GM12878 (cell line): ENCODE measurements around the gene MDH1. TPM values are rescaled to one million over a fixed set of nuclear protein-coding genes. Genes with fewer than 3 reads are reported as not detected.

Experiments
- ATAC-seq: fragments of 200-7000 bp; cut with Tn5 transposase; 3 replicates; pipeline ENCODE4 v1.9.1; 2020; ENCODE audit warnings: mild to moderate bottlenecking, moderate library complexity
- BruUV-seq: library from RNA; stranded (reverse); fragments of 400-500 nt; replicated peaks from 2 replicates; lab custom pipeline; 2021; lab: Mats Ljungman, UMichigan
- CTCF ChIA-PET: fragments of 300-600 bp; sonication (Branson Sonifier 250); formaldehyde crosslinking; extraction: SDS; loops from one replicate; lab custom pipeline; 2021; ENCODE audit warnings: inconsistent platforms; lab: Yijun Ruan, JAX
- POLR2A ChIA-PET: fragments of 350-600 bp; formaldehyde crosslinking; extraction: SDS; loops from one replicate; lab custom pipeline; 2021; ENCODE audit warnings: inconsistent platforms; lab: Charles Lee
- RAD21 ChIA-PET: fragments of 300-600 bp; sonication (Branson Sonifier 250); formaldehyde crosslinking; loops from one replicate; lab custom pipeline; 2023; ENCODE audit warnings: antibody characterized with exemption; ENCODE audit not compliant: unreplicated experiment; lab: Charles Lee
- SMC1A ChIA-PET: fragments of 300-600 bp; sonication (Branson Sonifier 250); formaldehyde crosslinking; loops from one replicate; lab custom pipeline; 2023; ENCODE audit not compliant: unreplicated experiment, uncharacterized antibody; lab: Charles Lee
- DNase-seq: peaks from one replicate; pipeline ENCODE4 v3.0.0-alpha.2; 2011; ENCODE audit warnings: low read depth, low spot score
- FAIRE-seq: peaks from 3 replicates; lab custom pipeline; 2011; peaks lifted over from hg19 to GRCh38; lab: Jason Lieb, UNC
- H2AFZ ChIP-seq: 2 replicates; pipeline ENCODE4 v1.6.0; 2011; ENCODE audit warnings: low read depth, low read length, control low read depth; ENCODE audit not compliant: control insufficient read depth
- H3K27ac ChIP-seq: 2 replicates; pipeline ENCODE4 v1.5.1; 2011; ENCODE audit warnings: control low read depth; ENCODE audit not compliant: control insufficient read depth, insufficient read depth
- H3K27me3 ChIP-seq, 2 experiments: replicated peaks in 1 of 2; 2 replicates each; pipeline versions ENCODE4 v1.6.0 to v1.6.1; 2011; ENCODE audit warnings: low read length in 1 of 2; ENCODE audit not compliant: control insufficient read depth in 2 of 2, insufficient read depth in 2 of 2
- H3K36me3 ChIP-seq, 2 experiments: 2 replicates each; pipeline ENCODE4 v1.5.1; 2011; ENCODE audit warnings: low read length in 1 of 2; ENCODE audit not compliant: control insufficient read depth in 2 of 2, insufficient read depth in 2 of 2
- H3K4me1 ChIP-seq: 2 replicates; pipeline ENCODE4 v1.6.1; 2011; ENCODE audit warnings: mild to moderate bottlenecking, low read length, moderate library complexity, mixed read lengths; ENCODE audit not compliant: control insufficient read depth, insufficient read depth
- H3K4me2 ChIP-seq: 2 replicates; pipeline ENCODE4 v1.6.0; 2011; ENCODE audit warnings: control low read depth; ENCODE audit not compliant: control insufficient read depth, insufficient read depth
- H3K4me3 ChIP-seq: fragments of 200-600 bp; sonication (generic); 2 replicates; pipeline ENCODE4 v1.5.1; 2016
- H3K79me2 ChIP-seq: 2 replicates; pipeline ENCODE4 v1.6.0; 2011; ENCODE audit warnings: low read length; ENCODE audit not compliant: control insufficient read depth, insufficient read depth
- H3K9ac ChIP-seq: 2 replicates; pipeline ENCODE4 v1.8.0; 2011; ENCODE audit warnings: low read length, control low read depth, mixed read lengths; ENCODE audit not compliant: control insufficient read depth, insufficient read depth
- H3K9me3 ChIP-seq: replicated peaks from 3 replicates; pipeline ENCODE4 v1.5.1; 2011; ENCODE audit warnings: mild to moderate bottlenecking, low read length; ENCODE audit not compliant: control insufficient read depth, insufficient read depth
- H4K20me1 ChIP-seq: 2 replicates; pipeline ENCODE4 v1.6.0; 2011; ENCODE audit not compliant: control insufficient read depth, insufficient read depth
- ATF3 ChIP-seq: IDR thresholded peaks from 2 replicates; pipeline ENCODE4 v1.6.1; 2011; ENCODE audit warnings: low read depth, mild to moderate bottlenecking, low read length, moderate library complexity, borderline replicate concordance; ENCODE audit errors: extremely low read depth
- E2F8 ChIP-seq: fragments of 450-650 bp; IDR thresholded peaks from 2 replicates; pipeline ENCODE4 v1.6.1; 2018; ENCODE audit warnings: mild to moderate bottlenecking, low read depth, moderate library complexity; ENCODE audit not compliant: partially characterized antibody
- HDAC6 ChIP-seq: fragments of 200-600 bp; sonication (generic); IDR thresholded peaks from one replicate; pipeline ENCODE4 v1.8.0; 2017; ENCODE audit warnings: antibody characterized with exemption; ENCODE audit not compliant: unreplicated experiment
- NR2C2 ChIP-seq: IDR thresholded peaks from 2 replicates; pipeline ENCODE4 v1.6.1; 2011; ENCODE audit warnings: borderline replicate concordance, low read depth; ENCODE audit not compliant: control insufficient read depth, insufficient read length
- POLR2AphosphoS5 ChIP-seq: IDR thresholded peaks from 2 replicates; pipeline ENCODE4 v1.6.1; 2011; ENCODE audit warnings: mild to moderate bottlenecking, low read length, inconsistent platforms
- RFX5 ChIP-seq: IDR thresholded peaks from 2 replicates; pipeline ENCODE4 v1.6.1; 2011; ENCODE audit warnings: low read depth, low read length, improper control_type of control experiment
- RUNX3 ChIP-seq: IDR thresholded peaks from 2 replicates; pipeline ENCODE4 v1.6.1; 2012; ENCODE audit warnings: low read length, inconsistent platforms
- STAT3 ChIP-seq: IDR thresholded peaks from 2 replicates; pipeline ENCODE4 v1.6.1; 2011; ENCODE audit warnings: low read depth, low read length, improper control_type of control experiment
- TBL1XR1 ChIP-seq: IDR thresholded peaks from 2 replicates; pipeline ENCODE4 v1.6.1; 2012; ENCODE audit warnings: low read depth, low read length, improper control_type of control experiment
- TCF7 ChIP-seq: IDR thresholded peaks from 2 replicates; pipeline ENCODE4 v1.6.1; 2014; ENCODE audit warnings: antibody characterized with exemption, borderline replicate concordance
- YY1 ChIP-seq: IDR thresholded peaks from 2 replicates; pipeline ENCODE4 v1.6.1; 2011; ENCODE audit warnings: low read depth, mild to moderate bottlenecking, low read length
- WGBS: methylation state at CpG from one replicate; pipeline ENCODE4 v1.1.6; 2016; ENCODE audit warnings: low lambda C conversion rate; ENCODE audit not compliant: insufficient replicate concordance, insufficient coverage; ENCODE audit errors: missing lambda C conversion rate; 5-methylcytosine and 5-hydroxymethylcytosine counted together
- in situ Hi-C: fragments of 300-500 bp; cut with MboI; formaldehyde crosslinking; loops from 9 replicates; pipeline ENCODE4 v1.14.3; 2018; ENCODE audit warnings: mixed read lengths
- intact Hi-C: fragments of 100-400 bp; cut with micrococcal nuclease; formaldehyde crosslinking; loops from one replicate; pipeline ENCODE4 v1.14.2; 2022; ENCODE audit not compliant: unreplicated experiment
- polyA plus RNA-seq, 11 experiments: library from polyadenylated mRNA; depleted of rRNA in 4 of 11; unstranded in 6 of 11; stranded (reverse) in 5 of 11; fragments of >200 nt; fragmentation: Nextera tagmentation in 4 of 11; fragmentation: Illumina TruSeq in 1 of 11; extraction: Ambion mirVana in 4 of 11; extraction: Trizol in 1 of 11; gene quantifications; 1 replicate in 1 of 11; 2 replicates in 10 of 11; pipeline versions ENCODE4 v1.2.1 to v1.2.3, GENCODE V29; 2011 to 2016; ENCODE audit warnings: inconsistent platforms in 2 of 11, missing spikeins in 2 of 11, low read depth in 1 of 11
- total RNA-seq, 4 experiments: library from RNA; depleted of rRNA in 3 of 4; stranded (reverse); fragments of >200 nt in 3 of 4; fragmentation: Illumina TruSeq in 1 of 4; extraction: Trizol in 1 of 4; gene quantifications; 2 replicates each; pipeline versions ENCODE4 v1.2.1 to v1.2.3, GENCODE V29; 2013 to 2021
- TF ChIP-seq, protein P1 (sequence below): fragments of 450-650 bp; IDR thresholded peaks from 2 replicates; pipeline ENCODE4 v1.6.1; 2017; ENCODE audit warnings: borderline replicate concordance
- TF ChIP-seq, protein P2 (sequence below): IDR thresholded peaks from 2 replicates; pipeline ENCODE4 v1.6.1; 2012; ENCODE audit warnings: low read length, inconsistent platforms

Gene MDH1
- total and polyA plus RNA-seq, 10 of the 15 experiments (the other 5 are each of a cell fraction or from before 2014, with no cell fraction given), result 254 to 1,581 (median 440) TPM

DNA sequence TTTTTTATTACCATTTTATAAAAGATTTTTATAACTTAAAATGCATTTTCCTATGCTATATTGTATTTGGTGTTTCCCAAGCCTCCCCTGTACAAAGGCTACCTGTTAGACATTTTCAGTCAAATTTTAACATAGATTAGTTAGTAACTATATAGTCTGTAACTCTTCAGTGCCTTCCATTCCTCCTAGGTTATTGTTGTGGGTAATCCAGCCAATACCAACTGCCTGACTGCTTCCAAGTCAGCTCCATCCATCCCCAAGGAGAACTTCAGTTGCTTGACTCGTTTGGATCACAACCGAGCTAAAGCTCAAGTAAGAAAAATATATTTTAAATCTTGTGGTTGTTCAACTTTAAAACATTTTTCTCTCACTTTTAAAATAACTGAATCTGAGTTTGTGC lies 10.2 kb downstream of the MDH1 start:
- intact Hi-C loops, result no loop called here
- H2AFZ ChIP-seq, result no peak overlapping the region
- no peak overlapping the region for H3K27ac ChIP-seq
- no peak for TF ChIP-seq YY1
- TF ChIP-seq, protein P1, sequence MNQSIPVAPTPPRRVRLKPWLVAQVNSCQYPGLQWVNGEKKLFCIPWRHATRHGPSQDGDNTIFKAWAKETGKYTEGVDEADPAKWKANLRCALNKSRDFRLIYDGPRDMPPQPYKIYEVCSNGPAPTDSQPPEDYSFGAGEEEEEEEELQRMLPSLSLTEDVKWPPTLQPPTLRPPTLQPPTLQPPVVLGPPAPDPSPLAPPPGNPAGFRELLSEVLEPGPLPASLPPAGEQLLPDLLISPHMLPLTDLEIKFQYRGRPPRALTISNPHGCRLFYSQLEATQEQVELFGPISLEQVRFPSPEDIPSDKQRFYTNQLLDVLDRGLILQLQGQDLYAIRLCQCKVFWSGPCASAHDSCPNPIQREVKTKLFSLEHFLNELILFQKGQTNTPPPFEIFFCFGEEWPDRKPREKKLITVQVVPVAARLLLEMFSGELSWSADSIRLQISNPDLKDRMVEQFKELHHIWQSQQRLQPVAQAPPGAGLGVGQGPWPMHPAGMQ, result no peak
- TF ChIP-seq RFX5, result no peak
- no peak for TF ChIP-seq STAT3
- no peak for TF ChIP-seq TCF7
- TF ChIP-seq TBL1XR1, result no peak
- TF ChIP-seq, protein P2, sequence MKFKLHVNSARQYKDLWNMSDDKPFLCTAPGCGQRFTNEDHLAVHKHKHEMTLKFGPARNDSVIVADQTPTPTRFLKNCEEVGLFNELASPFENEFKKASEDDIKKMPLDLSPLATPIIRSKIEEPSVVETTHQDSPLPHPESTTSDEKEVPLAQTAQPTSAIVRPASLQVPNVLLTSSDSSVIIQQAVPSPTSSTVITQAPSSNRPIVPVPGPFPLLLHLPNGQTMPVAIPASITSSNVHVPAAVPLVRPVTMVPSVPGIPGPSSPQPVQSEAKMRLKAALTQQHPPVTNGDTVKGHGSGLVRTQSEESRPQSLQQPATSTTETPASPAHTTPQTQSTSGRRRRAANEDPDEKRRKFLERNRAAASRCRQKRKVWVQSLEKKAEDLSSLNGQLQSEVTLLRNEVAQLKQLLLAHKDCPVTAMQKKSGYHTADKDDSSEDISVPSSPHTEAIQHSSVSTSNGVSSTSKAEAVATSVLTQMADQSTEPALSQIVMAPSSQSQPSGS, result no peak
- no peak for TF ChIP-seq POLR2AphosphoS5
- no peak for TF ChIP-seq E2F8
- TF ChIP-seq HDAC6, result no peak
- TF ChIP-seq NR2C2, result no peak
- no peak for TF ChIP-seq RUNX3
- TF ChIP-seq ATF3, result no peak
- TF ChIP-seq, all 136 proteins: peak for 0
- Histone ChIP-seq H3K9me3 (no peaks in the 10 kb centered on the region), H3K79me2 (peaks cover 14% of the 10 kb centered on the region), H3K9ac (no peak overlapping the region), H3K4me2 (no peak overlapping the region), H3K4me3 (no peak overlapping the region), H3K27me3 (no peaks in the 10 kb centered on the region), H4K20me1 (no peaks in the 10 kb centered on the region), H3K4me1 (no peaks in the 10 kb centered on the region), H3K36me3 (peaks cover 2 to 31% of the 10 kb centered on the region in 2 experiments)
- RAD21 ChIA-PET, result interaction anchor here (1.0 kb wide), 1 partner anchor 71 kb away, joined by 3 read pairs; no protein-coding TSS in a partner anchor
- in situ Hi-C loops, result no loop called here
- no peak for ATAC-seq
- POLR2A ChIA-PET, result interaction anchor here (1.6 to 1.9 kb wide), 2 partner anchors 8 to 11 kb away, joined by 5 to 7 read pairs; partner anchors contain the start of genes MDH1 and WDPCP
- no peak for DNase-seq
- FAIRE-seq, result no peak
- SMC1A ChIA-PET, result interaction anchor here (0.6 to 2.1 kb wide), 4 partner anchors 8 to 12 kb away, joined by 3 to 8 read pairs (median 4); partner anchors contain the start of gene WDPCP
- BruUV-seq, result no TSS peak
- 100% methylated on average over 2 of the region's 2 CpGs for WGBS
- CTCF ChIA-PET, result no interaction called here
